ENCODE results near the gene RUFY2.
A peak's percentile ranks its signal among the peaks of the same experiment; 100 is the strongest.

RUFY2 gene

DNA sequence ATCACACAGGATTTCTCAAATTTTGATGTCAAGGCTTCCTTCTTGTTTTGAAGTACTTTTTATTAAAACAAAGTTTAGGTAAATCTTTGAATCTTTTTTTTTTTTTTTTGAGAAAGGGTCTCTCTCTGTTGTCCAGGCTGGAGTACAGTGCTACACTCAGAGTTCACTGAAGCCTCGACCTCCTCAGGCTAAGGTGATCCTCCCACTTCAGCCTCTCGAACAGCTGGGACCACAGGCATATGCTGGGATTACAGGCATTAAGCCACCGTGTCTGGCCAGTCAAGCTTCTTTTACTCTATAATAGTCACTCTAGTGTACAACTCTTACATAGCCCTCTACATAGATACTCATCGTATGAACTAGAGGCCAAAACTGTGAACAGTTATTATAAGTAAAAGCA lies 3.4 kb downstream of the RUFY2 start:
- DNase-seq, result no peak
- TF ChIP-seq GATA1 (IDR thresholded peaks at IDR 0.05; ENCODE audit: low read depth, low read length) (no peak), POLR2A (IDR thresholded peaks at IDR 0.05; ENCODE audit: low read length) (no peak)

DNA sequence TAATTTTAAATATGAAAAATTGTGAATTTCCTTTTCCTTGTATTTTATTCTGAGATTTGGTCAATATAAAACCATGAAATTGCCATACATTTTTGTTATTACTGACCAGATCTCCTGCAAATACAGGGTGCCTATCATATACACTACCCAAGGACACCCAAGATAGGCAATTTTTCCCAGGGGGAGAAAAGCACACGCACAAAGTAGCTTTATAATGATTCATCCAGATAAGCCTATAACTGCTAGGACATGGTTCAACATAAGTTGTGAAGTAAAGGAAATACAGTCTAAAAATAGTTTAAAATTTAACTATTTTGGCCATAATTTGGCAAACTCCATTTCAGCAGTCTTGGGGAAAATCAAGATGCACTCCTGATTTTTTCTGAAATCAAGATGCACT lies 4.8 kb downstream of the RUFY2 start:
- DNase-seq, result no peak
- no peak for TF ChIP-seq POLR2A (IDR thresholded peaks at IDR 0.05; ENCODE audit: low read length)
- TF ChIP-seq GATA1 (IDR thresholded peaks at IDR 0.05; ENCODE audit: low read depth, low read length), result no peak

DNA sequence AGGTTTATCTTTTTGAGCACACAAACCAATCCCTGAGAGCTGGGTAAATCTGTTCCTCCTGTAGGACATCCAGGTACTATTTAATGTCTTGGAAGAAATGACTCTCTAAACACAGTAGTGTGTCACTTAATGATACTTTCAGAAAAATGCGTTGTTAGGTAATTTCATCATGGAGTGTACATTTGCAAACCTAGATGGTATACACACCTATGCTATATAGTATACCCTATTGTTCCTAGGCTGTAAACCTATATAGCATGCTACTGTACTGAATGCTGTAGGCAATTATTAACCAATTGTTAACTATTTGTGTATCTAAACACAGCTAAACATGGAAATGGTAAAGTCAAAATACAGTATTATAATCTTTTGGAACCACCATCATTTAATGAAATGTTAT lies 10.1 kb downstream of the RUFY2 start:
- no peak for DNase-seq
- no peak for TF ChIP-seq POLR2A (IDR thresholded peaks at IDR 0.05; ENCODE audit: low read length)
- TF ChIP-seq GATA1 (IDR thresholded peaks at IDR 0.05; ENCODE audit: low read depth, low read length), result no peak

DNA sequence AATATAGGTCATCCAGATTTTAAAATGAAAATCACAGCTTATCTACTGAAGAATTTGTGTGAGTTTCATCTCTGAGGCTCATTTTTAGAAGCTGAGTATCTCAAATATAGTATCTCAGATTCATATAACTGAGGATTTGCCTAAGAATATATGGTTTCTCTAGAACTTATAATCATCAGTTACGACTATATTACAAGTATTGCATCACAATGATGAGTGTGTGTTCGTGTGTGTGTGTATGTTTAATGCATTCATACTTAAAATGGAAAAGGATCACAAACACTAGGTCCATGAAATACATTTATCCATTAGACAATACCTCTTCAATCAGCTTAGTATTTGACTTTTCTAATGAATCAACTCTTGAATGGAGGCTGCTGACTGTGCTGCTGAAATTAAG lies 21.3 kb downstream of the RUFY2 start:
- TF ChIP-seq GATA1 (IDR thresholded peaks at IDR 0.05; ENCODE audit: low read depth, low read length) (no peak), POLR2A (IDR thresholded peaks at IDR 0.05; ENCODE audit: low read length) (no peak)
- DNase-seq, result no peak

DNA sequence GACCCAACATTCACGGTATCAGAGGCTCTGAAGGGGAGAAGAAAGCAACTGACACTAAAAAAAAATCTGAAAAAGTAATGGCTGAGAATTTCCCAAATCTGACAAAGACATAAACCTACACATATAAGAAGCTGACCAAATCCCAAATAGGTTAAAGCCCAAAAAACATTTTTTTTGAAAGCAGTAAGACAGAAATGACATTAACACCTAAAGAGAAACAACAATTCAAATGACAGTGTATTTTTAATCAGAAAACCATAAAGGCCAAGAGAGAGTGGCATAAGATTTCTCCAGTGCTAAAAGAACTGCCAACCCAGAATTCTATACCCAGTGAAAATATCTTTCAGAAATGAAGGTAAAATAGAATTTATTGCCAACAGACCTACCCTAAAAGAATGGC lies 35.5 kb downstream of the RUFY2 start:
- no peak for DNase-seq
- no peak for TF ChIP-seq POLR2A (IDR thresholded peaks at IDR 0.05; ENCODE audit: low read length)
- no peak for TF ChIP-seq GATA1 (IDR thresholded peaks at IDR 0.05; ENCODE audit: low read depth, low read length)

DNA sequence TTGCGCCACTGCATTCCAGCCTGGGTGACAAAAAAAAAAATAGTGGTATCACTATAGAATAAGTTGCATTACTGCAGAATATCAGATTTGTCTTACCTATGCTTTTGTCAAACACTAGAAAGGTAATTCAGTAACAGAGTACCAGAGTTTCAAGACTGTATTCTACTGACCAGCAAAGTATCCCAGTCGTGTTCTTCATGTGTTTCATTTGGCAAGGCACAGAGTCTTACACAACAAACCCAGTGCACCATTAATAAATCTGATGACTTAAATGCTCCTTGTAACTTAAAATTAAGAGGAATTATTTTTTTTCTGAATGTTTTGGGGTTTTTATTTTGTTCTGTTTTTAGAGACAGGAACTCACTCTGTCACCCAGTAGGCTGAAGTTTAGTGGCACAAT lies 40.0 kb downstream of the RUFY2 start:
- no peak for DNase-seq
- TF ChIP-seq GATA1 (IDR thresholded peaks at IDR 0.05; ENCODE audit: low read depth, low read length) (no peak), POLR2A (IDR thresholded peaks at IDR 0.05; ENCODE audit: low read length) (no peak)

DNA sequence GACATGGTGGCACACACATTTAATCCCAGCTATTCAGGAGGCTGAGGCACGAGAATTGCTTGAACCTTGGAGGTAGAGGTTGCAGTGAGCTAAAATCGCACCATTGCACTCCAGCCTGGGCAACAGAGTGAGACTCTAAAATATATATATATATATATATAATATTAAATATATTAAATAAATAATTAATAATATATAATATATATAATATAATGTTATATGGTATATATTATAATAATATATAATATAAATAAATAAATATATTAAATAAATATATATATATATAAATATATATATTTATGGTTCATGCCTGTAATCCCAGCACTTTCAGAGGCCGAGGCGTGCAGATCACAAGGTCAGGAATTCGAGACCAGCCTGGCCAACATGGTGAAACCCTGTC lies 40.5 kb downstream of the RUFY2 start:
- TF ChIP-seq POLR2A (IDR thresholded peaks at IDR 0.05; ENCODE audit: low read length) (no peak), GATA1 (IDR thresholded peaks at IDR 0.05; ENCODE audit: low read depth, low read length) (no peak)
- no peak for DNase-seq

DNA sequence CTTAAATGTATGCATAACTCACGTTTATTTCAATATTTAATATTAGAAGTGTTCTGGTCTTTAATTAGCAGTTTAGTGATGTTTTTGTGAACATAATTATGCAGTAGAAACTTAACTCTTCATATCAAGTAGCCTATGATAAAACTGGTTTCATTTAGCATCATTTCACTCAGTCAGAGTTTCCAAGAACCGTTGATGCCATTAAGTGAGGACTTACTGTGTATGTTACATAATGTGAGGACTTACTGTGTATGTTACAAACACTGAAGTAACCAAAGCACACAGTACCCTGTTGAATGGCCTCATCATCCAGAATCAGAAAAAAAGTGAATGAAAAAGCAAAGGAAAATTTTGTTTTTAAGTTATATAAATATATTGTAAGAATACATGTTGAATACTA lies 41.5 kb downstream of the RUFY2 start:
- TF ChIP-seq GATA1 (IDR thresholded peaks at IDR 0.05; ENCODE audit: low read depth, low read length) (no peak), POLR2A (IDR thresholded peaks at IDR 0.05; ENCODE audit: low read length) (no peak)
- DNase-seq, result no peak

DNA sequence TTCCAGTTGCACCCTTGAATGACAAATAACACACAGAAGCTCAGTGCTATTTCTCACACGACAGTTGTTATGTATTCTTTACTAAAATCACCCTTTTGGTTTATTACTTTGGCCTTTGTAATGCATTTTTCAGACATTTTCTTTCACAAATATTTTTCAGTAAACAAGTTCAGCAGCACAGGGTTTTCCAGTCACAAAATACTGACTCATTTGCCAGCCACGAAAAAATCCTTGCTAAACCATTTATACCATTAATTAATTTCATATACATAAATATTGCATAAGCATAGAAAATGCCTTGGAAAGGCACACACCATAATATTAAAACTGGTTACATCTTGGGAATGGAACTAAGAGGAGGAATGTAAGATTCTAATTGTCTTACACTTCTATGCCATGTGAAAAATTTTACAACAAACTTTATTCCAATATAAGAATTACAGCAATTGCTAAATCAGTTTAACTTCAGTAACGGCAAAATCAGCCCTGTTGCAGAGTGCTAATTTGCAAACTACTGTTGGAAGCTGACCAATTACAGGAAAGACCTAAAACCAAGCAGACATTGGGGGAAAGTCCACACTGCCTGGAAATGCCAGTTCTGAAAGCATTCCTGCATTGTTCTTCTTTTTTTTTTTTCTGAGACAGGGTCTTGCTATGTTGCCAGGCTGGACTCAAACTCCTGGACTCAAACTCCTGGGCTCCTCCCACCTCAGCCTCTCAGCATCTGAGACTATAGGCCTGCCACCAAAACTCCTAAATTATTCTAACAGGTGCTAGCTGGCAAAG lies 42.8 kb downstream of the RUFY2 start:
- DNase-seq, result no peak

DNA sequence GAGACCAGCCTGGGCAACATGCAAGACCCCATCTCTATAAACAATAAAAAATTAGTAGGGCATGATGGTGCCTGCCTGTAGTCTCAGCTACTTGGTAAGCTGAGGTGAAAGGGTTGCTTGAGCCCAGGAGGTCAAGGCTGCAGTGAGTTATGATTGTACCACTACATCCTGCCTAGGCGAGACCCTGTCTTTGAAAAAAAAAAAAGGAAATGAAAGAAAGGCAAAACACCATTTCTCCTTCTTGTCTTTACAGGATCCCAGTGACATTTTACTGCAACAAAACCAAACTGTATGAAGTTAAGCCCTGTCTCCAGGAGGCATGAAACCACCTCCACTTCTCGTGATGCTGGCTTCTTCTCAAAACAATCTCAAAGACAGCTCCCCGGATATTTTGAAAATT lies 44.5 kb downstream of the RUFY2 start:
- no peak for TF ChIP-seq GATA1 (IDR thresholded peaks at IDR 0.05; ENCODE audit: low read depth, low read length)
- no peak for TF ChIP-seq POLR2A (IDR thresholded peaks at IDR 0.05; ENCODE audit: low read length)
- no peak for DNase-seq

More for the DNA sequence above, 42.8 kb downstream of the RUFY2 start:
- TF ChIP-seq GATA1 (IDR thresholded peaks at IDR 0.05; ENCODE audit: low read depth, low read length), result no peak
- no peak for TF ChIP-seq POLR2A (IDR thresholded peaks at IDR 0.05; ENCODE audit: low read length)

DNA sequence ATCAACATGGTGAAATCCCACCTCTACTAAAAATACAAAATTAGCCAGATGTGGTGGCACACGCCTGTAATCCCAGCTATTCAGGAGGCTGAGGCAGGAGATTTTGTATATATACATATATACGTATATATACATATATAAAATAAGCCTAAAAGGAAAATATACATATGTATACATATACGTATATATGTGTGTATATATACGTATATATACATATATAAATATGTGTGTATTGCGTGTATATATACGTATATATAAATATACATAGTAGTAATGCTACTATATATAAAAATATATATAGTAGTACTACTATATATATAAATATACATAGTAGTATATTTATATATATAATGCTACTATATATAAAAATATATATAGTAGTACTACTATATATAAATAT lies 47.9 kb downstream of the RUFY2 start:
- TF ChIP-seq POLR2A (IDR thresholded peaks at IDR 0.05; ENCODE audit: low read length) (no peak), GATA1 (IDR thresholded peaks at IDR 0.05; ENCODE audit: low read depth, low read length) (no peak)
- DNase-seq, result no peak

DNA sequence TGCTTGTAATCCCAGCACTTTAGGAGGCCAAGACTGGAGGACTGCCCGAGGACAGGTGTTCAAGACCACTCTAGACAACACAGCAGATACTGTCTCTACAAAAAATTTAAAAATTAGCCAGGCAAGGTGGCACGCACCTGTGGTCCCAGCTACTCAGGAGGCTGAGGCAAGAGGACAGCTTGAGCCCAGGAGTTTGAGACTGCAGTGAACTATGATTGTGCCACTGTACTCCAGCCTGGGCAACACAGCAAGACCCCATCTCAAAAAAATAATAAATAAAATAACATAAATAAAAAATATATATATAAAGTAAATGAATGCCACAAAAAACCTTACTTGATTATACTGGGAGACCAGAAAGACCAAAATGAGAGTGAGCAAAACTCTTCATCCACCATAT lies 53.5 kb downstream of the RUFY2 start:
- no peak for DNase-seq
- TF ChIP-seq POLR2A (IDR thresholded peaks at IDR 0.05; ENCODE audit: low read length), result no peak
- no peak for TF ChIP-seq GATA1 (IDR thresholded peaks at IDR 0.05; ENCODE audit: low read depth, low read length)

DNA sequence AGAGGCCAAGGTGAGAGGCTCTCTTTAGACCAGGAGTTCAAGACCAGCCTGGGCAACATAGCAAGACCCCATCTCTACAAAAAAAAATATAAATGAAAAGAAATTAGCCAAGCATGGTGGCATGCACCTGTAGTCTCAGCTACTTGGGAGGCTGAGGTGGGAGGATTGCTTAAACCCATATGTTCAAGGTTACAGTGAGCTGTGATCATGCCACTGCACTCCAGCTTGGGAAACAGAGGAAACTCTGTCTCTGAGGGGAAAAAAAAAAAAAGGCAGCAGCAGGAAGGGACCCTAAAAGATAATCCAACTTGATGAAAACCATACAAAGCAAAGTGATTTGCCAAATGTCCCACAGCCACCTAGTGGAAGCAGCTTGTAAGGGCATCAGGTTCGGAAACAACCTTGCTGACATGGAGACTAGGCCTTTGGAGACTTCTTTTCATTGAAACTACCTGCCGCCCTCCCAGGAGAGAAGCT lies 58.8 kb downstream of the RUFY2 start:
- DNase-seq, result peak; percentile 61 to 67
- TF ChIP-seq POLR2A (IDR thresholded peaks at IDR 0.05; ENCODE audit: low read length) (no peak), GATA1 (IDR thresholded peaks at IDR 0.05; ENCODE audit: low read depth, low read length) (no peak)

DNA sequence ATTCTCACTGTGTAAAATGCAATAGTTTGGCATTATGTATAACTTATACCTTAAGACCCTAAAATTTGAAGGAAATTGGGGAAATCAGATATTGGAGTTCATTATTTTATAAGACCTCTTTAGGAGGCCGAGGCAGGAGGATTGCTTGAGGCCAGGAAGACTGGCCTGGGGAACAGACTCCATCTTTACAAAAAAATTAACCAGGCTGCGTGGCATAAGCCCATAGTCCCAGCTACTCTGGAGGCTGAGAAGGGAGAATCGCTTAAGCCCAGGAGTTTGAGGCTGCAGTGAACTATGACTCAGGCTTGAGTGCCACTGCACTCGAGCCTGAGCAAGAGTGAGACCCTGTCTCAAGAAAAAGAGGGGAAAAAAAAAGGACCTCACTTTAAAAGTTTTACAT lies 60.3 kb downstream of the RUFY2 start:
- DNase-seq, result no peak
- no peak for TF ChIP-seq POLR2A (IDR thresholded peaks at IDR 0.05; ENCODE audit: low read length)
- no peak for TF ChIP-seq GATA1 (IDR thresholded peaks at IDR 0.05; ENCODE audit: low read depth, low read length)

DNA sequence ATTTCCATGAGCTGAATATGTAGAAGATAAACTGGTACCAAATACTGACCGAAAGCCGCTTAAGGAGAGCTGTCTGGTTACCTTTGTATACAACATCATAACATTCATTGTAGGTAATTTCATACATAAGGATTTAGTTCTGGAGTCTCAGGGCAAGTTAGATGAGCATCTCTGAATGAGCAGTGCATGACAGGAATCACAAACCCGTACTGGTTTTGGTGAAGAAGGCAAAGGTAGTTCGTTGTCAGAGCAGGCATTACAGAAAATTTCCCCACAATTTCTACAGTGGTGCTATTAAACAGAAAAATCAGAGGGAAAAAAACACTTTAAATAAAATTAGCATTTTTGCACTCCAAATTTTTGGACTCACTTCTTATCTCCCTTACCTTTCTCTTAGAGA lies 61.5 kb downstream of the RUFY2 start:
- TF ChIP-seq POLR2A (IDR thresholded peaks at IDR 0.05; ENCODE audit: low read length), result no peak
- TF ChIP-seq GATA1 (IDR thresholded peaks at IDR 0.05; ENCODE audit: low read depth, low read length), result no peak
- no peak for DNase-seq

Data from erythroblast (primary cell).